SK-N-SH (cell line): ENCODE measurements around the gene GNB1L. TPM values are rescaled to one million over a fixed set of nuclear protein-coding genes. Genes with fewer than 3 reads are reported as not detected.

Source experiments
- CTCF ChIA-PET: fragments of 300-600, 350-600 bp; formaldehyde crosslinking; extraction: SDS; loops from one replicate; lab custom pipeline; 2021; lab: Yijun Ruan, JAX
- POLR2A ChIA-PET: fragments of 350-600 bp; sonication (Branson Sonifier 250); formaldehyde crosslinking; extraction: SDS; loops from one replicate; lab custom pipeline; 2020; ENCODE audit warnings: antibody characterized with exemption, inconsistent platforms; lab: Yijun Ruan, JAX
- DNase-seq: peaks from one replicate; pipeline ENCODE4 v3.0.0; 2012
- H2AFZ ChIP-seq: fragments of 200-600 bp; sonication (generic); 2 replicates; pipeline ENCODE4 v1.8.1; 2016; ENCODE audit warnings: antibody characterized with exemption, mild to moderate bottlenecking, low read depth
- H3F3A ChIP-seq: fragments of 200-600 bp; sonication (generic); replicated peaks from 2 replicates; pipeline ENCODE3; 2016; ENCODE audit warnings: antibody characterized with exemption, mild to moderate bottlenecking; ENCODE audit not compliant: insufficient read depth
- H3K27ac ChIP-seq, 2 experiments: fragments of 200-500 bp in 1 of 2; fragments of 200-600 bp in 1 of 2; sonication (Bioruptor generic) in 1 of 2; sonication (generic), shearing (Covaris generic) in 1 of 2; 2 replicates each; pipeline versions ENCODE4 v1.5.1 to v1.6.1; 2014 to 2016; ENCODE audit warnings: low read depth in 2 of 2, inconsistent platforms in 1 of 2, low read length in 1 of 2, mild to moderate bottlenecking in 1 of 2, mixed read lengths in 1 of 2
- H3K27me3 ChIP-seq: fragments of 200-600 bp; sonication (generic), shearing (Covaris generic); 2 replicates; pipeline ENCODE4 v1.6.1; 2016; ENCODE audit warnings: mixed run types; ENCODE audit not compliant: insufficient read depth
- H3K36me3 ChIP-seq, 2 experiments: fragments of 200-500 bp in 1 of 2; fragments of 200-600 bp in 1 of 2; sonication (Bioruptor generic) in 1 of 2; sonication (generic) in 1 of 2; replicated peaks in 1 of 2; 2 replicates each; pipeline versions ENCODE3 to v1.5.1; 2014 to 2016; ENCODE audit warnings: low read length in 1 of 2, mild to moderate bottlenecking in 1 of 2; ENCODE audit not compliant: insufficient read depth in 2 of 2, control insufficient read depth in 1 of 2
- H3K4me1 ChIP-seq, 2 experiments: fragments of 200-500 bp in 1 of 2; fragments of 200-600 bp in 1 of 2; sonication (Bioruptor generic) in 1 of 2; sonication (generic), shearing (Covaris generic) in 1 of 2; 2 replicates each; pipeline versions ENCODE4 v1.5.1 to v1.6.1; 2014 to 2016; ENCODE audit warnings: low read depth in 1 of 2, low read length in 1 of 2, mixed run types in 1 of 2; ENCODE audit not compliant: insufficient read depth in 2 of 2, control insufficient read depth in 1 of 2
- H3K4me2 ChIP-seq: fragments of 200-600 bp; sonication (generic), shearing (Covaris generic); 2 replicates; pipeline ENCODE4 v1.6.1; 2017; ENCODE audit warnings: mixed run types
- H3K4me3 ChIP-seq, 2 experiments: fragments of 200-500 bp in 1 of 2; fragments of 200-600 bp in 1 of 2; sonication (Bioruptor generic) in 1 of 2; sonication (generic), shearing (Covaris generic) in 1 of 2; 2 replicates each; pipeline versions ENCODE4 v1.5.1 to v1.8.1; 2014 to 2016; ENCODE audit warnings: low read depth in 2 of 2, inconsistent platforms in 1 of 2, low read length in 1 of 2, mild to moderate bottlenecking in 1 of 2, mixed read lengths in 1 of 2, moderate library complexity in 1 of 2
- H3K79me2 ChIP-seq: fragments of 200-600 bp; sonication (generic); 2 replicates; pipeline ENCODE4 v1.8.1; 2017; ENCODE audit warnings: mild to moderate bottlenecking; ENCODE audit not compliant: insufficient read depth
- H3K9ac ChIP-seq: fragments of 200-600 bp; sonication (generic); 2 replicates; pipeline ENCODE4 v1.6.1; 2017; ENCODE audit warnings: mixed run types
- H3K9me2 ChIP-seq: fragments of 200-600 bp; sonication (generic); 2 replicates; pipeline ENCODE4 v1.6.1; 2017; ENCODE audit warnings: mixed run types
- H3K9me3 ChIP-seq: fragments of 200-600 bp; sonication (generic); 2 replicates; pipeline ENCODE4 v1.6.1; 2017; ENCODE audit warnings: mixed run types, mild to moderate bottlenecking, moderate library complexity
- H4K20me1 ChIP-seq: fragments of 200-600 bp; sonication (generic); 2 replicates; pipeline ENCODE4 v1.6.1; 2017; ENCODE audit warnings: mild to moderate bottlenecking, mixed run types; ENCODE audit not compliant: insufficient read depth
- CHD2 ChIP-seq: fragments of 150-350 bp; IDR thresholded peaks from 2 replicates; pipeline ENCODE4 v1.6.1; 2018; ENCODE audit warnings: low read length; ENCODE audit not compliant: partially characterized antibody
- EZH2phosphoT487 ChIP-seq: fragments of 200-600 bp; sonication (generic); IDR thresholded peaks from 2 replicates; pipeline ENCODE4 v1.6.1; 2017; ENCODE audit warnings: low read depth, mixed run types, mild to moderate bottlenecking, antibody characterized with exemption, moderate library complexity, borderline replicate concordance
- FOXJ3 ChIP-seq: sonication (generic); formaldehyde crosslinking; IDR thresholded peaks from 2 replicates; pipeline ENCODE4 v1.5.1; 2020; ENCODE audit warnings: mild to moderate bottlenecking, missing genetic modification reagents
- GATA2 ChIP-seq: sonication (generic); formaldehyde crosslinking; IDR thresholded peaks from 2 replicates; pipeline ENCODE4 v1.5.0; 2020; ENCODE audit warnings: mild to moderate bottlenecking, missing genetic modification reagents
- NRF1 ChIP-seq: IDR thresholded peaks from 2 replicates; pipeline ENCODE4 v1.6.1; 2012; ENCODE audit warnings: low read depth, mild to moderate bottlenecking, low read length
- RXRA ChIP-seq: IDR thresholded peaks from 2 replicates; pipeline ENCODE4 v1.4.0; 2012; ENCODE audit warnings: low read depth, mild to moderate bottlenecking, borderline replicate concordance
- WGBS: methylation state at CpG from one replicate; pipeline ENCODE4 v1.1.6; 2017; ENCODE audit warnings: low lambda C conversion rate; 5-methylcytosine and 5-hydroxymethylcytosine counted together
- polyA plus RNA-seq, 3 experiments: library from polyadenylated mRNA; depleted of rRNA; stranded (reverse); fragments of >200 nt; gene quantifications; 2 replicates each; pipeline ENCODE4 v1.2.3, GENCODE V29; 2012
- TF ChIP-seq, protein P1 (sequence below): IDR thresholded peaks from 2 replicates; pipeline ENCODE4; 2012
- TF ChIP-seq, protein P2 (sequence below): IDR thresholded peaks from 2 replicates; pipeline ENCODE4 v1.4.0; 2012; ENCODE audit warnings: low read depth, borderline replicate concordance
- TF ChIP-seq, protein P3 (sequence below): fragments of 150-350 bp; IDR thresholded peaks from 2 replicates; pipeline ENCODE4 v1.6.1; 2017; ENCODE audit warnings: antibody characterized with exemption, low read length, low read depth, borderline replicate concordance
- TF ChIP-seq, protein P4 (sequence below): IDR thresholded peaks from 2 replicates; pipeline ENCODE4 v1.4.0; 2012; ENCODE audit warnings: low read depth
- TF ChIP-seq, protein P5 (sequence below): fragments of 200-600 bp; sonication (generic); IDR thresholded peaks from 2 replicates; pipeline ENCODE4 v1.6.1; 2017; ENCODE audit warnings: antibody characterized with exemption, mild to moderate bottlenecking, moderate library complexity

The GNB1L gene
- polyA plus RNA-seq, 1 of the 3 experiments (the other 2 are of a cell fraction), result 5.9 TPM

DNA sequence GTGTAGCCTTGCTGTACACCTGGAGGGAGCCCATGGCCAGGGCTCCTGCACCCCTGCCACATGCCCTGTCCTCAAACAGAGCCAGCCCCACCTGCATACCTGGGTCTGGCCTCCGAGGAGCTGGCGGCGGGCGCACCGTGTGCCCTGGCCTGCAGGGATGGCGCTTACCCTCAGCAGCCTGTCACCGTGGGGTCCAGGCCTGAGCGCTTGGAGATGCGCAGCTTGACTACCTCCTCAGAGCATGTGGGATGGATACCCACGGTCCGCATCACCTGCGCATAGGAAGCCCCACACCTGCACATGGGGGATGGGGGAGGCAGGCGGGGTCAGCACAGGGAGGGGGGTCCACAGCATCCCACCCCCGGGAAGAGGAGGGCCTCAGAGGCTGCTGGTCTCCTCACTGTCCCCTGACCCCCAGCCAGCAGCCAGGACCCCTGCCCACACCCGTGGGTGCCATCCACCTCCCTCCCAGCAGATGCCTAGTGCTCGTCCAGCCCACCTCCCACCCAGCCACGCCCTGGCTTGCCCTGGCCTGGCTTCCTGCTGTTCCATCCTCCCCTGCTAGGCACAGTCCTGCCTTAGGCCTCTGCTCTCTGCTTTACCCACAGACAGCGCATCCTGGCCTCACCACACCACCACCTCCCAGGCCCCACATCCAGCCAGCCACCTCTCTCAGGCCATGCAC, 22.4 kb upstream of the GNB1L start:
- POLR2A ChIA-PET, result interaction anchor here (0.9 to 1.5 kb wide), 3 partner anchors 26 to 147 kb away, joined by 3 to 4 read pairs (median 4); no protein-coding TSS in a partner anchor
- TF ChIP-seq NRF1 (no peak), GATA2 (CRISPR knock-in tag) (no peak), EZH2phosphoT487 (no peak), CHD2 (no peak), FOXJ3 (no peak), RXRA (no peak)
- TF ChIP-seq, protein P1, sequence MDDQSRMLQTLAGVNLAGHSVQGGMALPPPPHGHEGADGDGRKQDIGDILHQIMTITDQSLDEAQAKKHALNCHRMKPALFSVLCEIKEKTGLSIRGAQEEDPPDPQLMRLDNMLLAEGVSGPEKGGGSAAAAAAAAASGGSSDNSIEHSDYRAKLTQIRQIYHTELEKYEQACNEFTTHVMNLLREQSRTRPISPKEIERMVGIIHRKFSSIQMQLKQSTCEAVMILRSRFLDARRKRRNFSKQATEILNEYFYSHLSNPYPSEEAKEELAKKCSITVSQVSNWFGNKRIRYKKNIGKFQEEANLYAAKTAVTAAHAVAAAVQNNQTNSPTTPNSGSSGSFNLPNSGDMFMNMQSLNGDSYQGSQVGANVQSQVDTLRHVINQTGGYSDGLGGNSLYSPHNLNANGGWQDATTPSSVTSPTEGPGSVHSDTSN, result no peak
- TF ChIP-seq, protein P2, sequence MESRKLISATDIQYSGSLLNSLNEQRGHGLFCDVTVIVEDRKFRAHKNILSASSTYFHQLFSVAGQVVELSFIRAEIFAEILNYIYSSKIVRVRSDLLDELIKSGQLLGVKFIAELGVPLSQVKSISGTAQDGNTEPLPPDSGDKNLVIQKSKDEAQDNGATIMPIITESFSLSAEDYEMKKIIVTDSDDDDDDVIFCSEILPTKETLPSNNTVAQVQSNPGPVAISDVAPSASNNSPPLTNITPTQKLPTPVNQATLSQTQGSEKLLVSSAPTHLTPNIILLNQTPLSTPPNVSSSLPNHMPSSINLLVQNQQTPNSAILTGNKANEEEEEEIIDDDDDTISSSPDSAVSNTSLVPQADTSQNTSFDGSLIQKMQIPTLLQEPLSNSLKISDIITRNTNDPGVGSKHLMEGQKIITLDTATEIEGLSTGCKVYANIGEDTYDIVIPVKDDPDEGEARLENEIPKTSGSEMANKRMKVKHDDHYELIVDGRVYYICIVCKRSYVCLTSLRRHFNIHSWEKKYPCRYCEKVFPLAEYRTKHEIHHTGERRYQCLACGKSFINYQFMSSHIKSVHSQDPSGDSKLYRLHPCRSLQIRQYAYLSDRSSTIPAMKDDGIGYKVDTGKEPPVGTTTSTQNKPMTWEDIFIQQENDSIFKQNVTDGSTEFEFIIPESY, result no peak
- TF ChIP-seq, protein P3, sequence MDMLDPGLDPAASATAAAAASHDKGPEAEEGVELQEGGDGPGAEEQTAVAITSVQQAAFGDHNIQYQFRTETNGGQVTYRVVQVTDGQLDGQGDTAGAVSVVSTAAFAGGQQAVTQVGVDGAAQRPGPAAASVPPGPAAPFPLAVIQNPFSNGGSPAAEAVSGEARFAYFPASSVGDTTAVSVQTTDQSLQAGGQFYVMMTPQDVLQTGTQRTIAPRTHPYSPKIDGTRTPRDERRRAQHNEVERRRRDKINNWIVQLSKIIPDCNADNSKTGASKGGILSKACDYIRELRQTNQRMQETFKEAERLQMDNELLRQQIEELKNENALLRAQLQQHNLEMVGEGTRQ, result no peak
- TF ChIP-seq, protein P4, sequence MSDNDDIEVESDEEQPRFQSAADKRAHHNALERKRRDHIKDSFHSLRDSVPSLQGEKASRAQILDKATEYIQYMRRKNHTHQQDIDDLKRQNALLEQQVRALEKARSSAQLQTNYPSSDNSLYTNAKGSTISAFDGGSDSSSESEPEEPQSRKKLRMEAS, result no peak
- TF ChIP-seq, protein P5, sequence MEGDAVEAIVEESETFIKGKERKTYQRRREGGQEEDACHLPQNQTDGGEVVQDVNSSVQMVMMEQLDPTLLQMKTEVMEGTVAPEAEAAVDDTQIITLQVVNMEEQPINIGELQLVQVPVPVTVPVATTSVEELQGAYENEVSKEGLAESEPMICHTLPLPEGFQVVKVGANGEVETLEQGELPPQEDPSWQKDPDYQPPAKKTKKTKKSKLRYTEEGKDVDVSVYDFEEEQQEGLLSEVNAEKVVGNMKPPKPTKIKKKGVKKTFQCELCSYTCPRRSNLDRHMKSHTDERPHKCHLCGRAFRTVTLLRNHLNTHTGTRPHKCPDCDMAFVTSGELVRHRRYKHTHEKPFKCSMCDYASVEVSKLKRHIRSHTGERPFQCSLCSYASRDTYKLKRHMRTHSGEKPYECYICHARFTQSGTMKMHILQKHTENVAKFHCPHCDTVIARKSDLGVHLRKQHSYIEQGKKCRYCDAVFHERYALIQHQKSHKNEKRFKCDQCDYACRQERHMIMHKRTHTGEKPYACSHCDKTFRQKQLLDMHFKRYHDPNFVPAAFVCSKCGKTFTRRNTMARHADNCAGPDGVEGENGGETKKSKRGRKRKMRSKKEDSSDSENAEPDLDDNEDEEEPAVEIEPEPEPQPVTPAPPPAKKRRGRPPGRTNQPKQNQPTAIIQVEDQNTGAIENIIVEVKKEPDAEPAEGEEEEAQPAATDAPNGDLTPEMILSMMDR, result no peak
- Histone ChIP-seq H3K4me1 (peaks cover 31 to 36% of the 10 kb centered on the region in 2 experiments; a peak in 3 of 4 replicates), H3K36me3 (no peaks in the 10 kb centered on the region), H4K20me1 (no peaks in the 10 kb centered on the region), H3K4me2 (no peak overlapping the region), H3K9me3 (no peaks in the 10 kb centered on the region), H2AFZ (no peak overlapping the region), H3K27me3 (no peaks in the 10 kb centered on the region), H3K79me2 (peaks cover 26% of the 10 kb centered on the region; the same call in 1 of the 2 replicates), H3K9ac (no peak overlapping the region), H3K4me3 (no peak overlapping the region), H3K27ac (peak overlapping the region in 1 of 2 experiments; percentile 40; a peak in 1 of 4 replicates), H3F3A (peaks cover 13% of the 10 kb centered on the region), H3K9me2 (no peaks in the 10 kb centered on the region)
- WGBS, result 100% methylated on average over 1 of the region's 18 CpGs
- CTCF ChIA-PET, result interaction anchor here (1.0 to 6.1 kb wide), 23 partner anchors 8 to 197 kb away, joined by 3 to 64 read pairs (median 5); no protein-coding TSS in a partner anchor
- peak; percentile 39 for DNase-seq
